OCI-LY3 (cell line): ENCODE data around the gene SLC2A6.

Experiments used
- CTCF ChIP-seq: fragments of 200-600, 300-600 bp; sonication (generic); IDR thresholded peaks from 2 replicates; pipeline ENCODE4 v1.5.1; 2014; ENCODE audit warnings: antibody characterized with exemption, low read length, low read depth
- EZH2phosphoT487 ChIP-seq: fragments of 200-600 bp; shearing (Covaris generic); IDR thresholded peaks from 2 replicates; pipeline ENCODE4 v1.6.1; 2018; ENCODE audit warnings: antibody characterized with exemption, mixed run types, low read depth

GRCh38 chr9:133495327-133496293, 16.7 kb upstream of the SLC2A6 start:
- TF ChIP-seq CTCF: no peak
- no peak for TF ChIP-seq EZH2phosphoT487
